Umbilical cord (tissue), 2 donors: Measurements from ENCODE around the gene SRPRB. TPM values are rescaled to one million over a fixed set of nuclear protein-coding genes. Genes with fewer than 3 reads are reported as not detected.

Source experiments
- DNase-seq: peaks from one replicate; pipeline ENCODE4 v3.0.0-alpha.2; 2015; ENCODE audit warnings: low spot score
- total RNA-seq: library from RNA; depleted of rRNA; stranded (reverse); fragments of >200 nt; gene quantifications from one replicate; pipeline ENCODE4 v1.2.3, GENCODE V29; 2014; ENCODE audit warnings: low replicate concordance; ENCODE audit not compliant: insufficient read depth

SRPRB gene
- total RNA-seq, 1 donor from 2014 or later = 57.5 TPM

DNA sequence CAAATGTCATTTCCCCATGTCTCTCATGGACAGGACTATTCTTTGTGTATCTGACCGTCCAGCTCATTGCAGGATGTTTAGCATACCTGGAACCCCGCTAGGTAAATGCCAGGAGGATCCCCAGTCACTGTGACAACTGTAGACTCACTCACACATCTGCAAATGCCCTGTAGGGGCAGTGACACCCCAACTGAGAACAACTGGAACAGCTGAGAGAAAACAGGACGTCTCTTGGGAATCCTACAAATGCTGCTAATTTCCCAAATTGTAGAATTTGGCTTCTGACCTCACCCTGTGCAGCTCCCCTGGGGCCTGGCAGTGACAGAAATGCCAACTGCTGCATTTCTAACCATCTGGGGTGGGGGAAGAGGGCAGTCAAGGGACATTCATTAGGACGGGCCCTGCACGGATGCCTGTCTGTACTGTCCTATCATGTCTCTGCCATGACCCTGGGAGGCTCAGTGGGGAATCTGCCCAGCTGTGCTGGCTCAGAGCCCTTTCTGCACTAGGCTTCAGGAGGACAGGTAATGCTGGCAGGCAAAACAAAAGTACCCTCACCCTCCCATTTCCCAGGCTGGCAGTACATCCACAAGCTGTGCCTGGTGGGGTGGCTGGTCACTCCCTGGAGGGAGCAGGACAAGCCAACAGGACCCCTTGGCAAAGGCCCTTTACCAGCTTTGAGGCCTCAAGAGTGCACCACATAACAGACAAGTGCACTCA, 59.7 kb downstream of the SRPRB start:
- no peak for DNase-seq

DNA sequence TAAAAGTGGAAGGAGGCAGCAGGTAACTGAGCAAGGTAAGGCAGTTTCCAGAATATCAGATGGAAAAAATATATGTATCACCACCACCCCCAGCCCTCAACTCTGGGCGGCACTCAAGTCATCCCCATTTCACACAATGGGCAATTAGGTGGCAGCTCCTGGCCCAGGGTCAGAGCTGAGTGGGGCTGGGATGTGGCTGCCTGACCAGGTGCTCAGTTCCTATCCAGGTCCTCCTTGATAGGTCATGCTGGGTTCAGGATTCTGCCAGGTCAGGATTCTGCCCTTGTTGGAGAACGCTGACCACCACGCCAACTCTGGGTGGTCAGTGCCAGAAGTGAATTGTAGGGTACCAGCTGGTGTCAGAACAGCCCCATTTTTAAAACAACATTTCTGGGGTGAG, 60.5 kb downstream of the SRPRB start:
- DNase-seq = no peak

DNA sequence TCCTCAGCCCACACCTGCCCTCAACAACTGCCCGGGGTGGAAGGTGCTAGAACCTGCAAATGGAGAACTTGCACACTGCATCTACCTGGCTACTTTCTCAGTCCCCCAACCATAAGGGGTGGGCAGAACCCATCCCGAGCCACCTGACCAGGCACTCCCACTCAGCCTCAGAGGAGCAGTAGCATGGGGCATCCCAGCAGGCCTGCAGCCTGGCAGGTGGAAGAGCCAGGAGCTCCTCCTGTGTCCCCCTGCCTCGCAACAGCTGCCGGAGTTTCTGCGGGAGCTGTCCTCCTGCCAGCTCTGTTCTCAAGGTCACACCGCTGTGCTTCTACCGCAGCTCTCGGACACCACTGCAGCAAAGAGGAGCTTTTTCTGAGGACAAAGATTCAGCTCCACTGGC, 62.6 kb downstream of the SRPRB start:
- no peak for DNase-seq

DNA sequence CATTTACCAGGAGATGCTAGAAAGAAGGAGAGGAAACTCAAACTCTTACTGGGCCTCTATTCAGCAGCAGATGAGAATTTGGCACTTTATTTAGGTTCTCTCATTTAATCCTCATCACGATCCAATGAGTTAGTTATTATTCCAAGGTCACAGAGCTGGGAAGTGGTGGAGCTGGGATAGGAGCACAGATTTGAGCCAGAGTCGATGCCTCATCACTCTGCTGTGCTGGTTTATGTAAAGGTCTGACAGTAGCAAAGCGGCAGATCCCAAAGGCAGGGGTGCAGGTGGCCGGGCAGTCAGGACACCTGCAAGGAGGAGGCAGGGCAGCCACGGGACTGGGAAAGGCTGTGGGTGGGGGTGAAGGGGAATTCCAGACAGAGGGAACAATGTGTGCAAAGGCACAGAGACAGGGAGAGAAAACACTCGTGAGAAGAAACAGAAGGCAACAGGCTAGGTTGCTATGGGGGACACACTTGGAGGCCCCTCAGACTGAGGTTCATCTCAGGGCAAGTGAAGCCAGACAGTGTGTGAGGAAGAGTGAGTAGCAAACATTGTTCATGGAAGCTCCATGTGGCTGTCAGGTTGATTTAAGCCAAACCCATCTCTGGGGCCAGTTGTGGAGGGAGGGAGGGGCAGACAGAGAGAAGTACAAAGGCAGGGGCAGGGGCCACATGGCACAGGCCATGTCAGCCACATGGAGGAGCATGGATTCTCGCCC, 63.3 kb downstream of the SRPRB start:
- DNase-seq = no peak

DNA sequence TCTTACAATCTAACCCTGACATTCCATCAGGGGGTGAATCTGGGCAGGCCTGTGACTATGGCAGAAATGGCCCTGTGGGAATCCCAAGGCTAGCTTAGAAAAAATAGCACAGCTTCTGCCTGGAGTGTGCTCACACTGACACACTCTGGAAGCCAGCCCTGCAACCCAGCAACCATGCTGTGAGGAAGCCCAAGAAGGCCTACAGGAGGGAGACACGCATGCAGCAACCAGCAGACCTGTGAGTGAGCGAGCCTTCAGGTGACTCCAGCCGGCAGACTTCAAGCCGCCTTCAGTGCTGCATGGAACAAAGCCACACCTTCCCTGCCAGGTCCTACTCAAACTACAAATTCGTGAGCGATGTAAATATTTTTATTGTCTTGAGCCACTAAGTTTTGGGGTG, 64.0 kb downstream of the SRPRB start:
- DNase-seq = no peak

- no peak for DNase-seq
These were observed 65.2 kb downstream of the SRPRB start for GRCh38 chr3:133870822-133871221.

Other genes starting within 250 kb of the SRPRB start
- 189 TPM for gene CDV3, start 232.1 kb upstream of the SRPRB start, total RNA-seq
- 37.8 TPM for gene TOPBP1, start 143.9 kb upstream of the SRPRB start, total RNA-seq
- 7.9 TPM for gene TF, start 59.4 kb upstream of the SRPRB start, total RNA-seq
- gene RAB6B, start 90.1 kb downstream of the SRPRB start, total RNA-seq = 2.6 TPM
- 4.3 TPM for gene SLCO2A1, start 224.1 kb downstream of the SRPRB start, total RNA-seq